IMR-90 (cell line): ENCODE results near the gene RFTN1. TPM values are rescaled to one million over a fixed set of nuclear protein-coding genes. Genes with fewer than 3 reads are reported as not detected.
A peak's percentile ranks its signal among the peaks of the same experiment; 100 is the strongest.

ENCODE experiments used
- ATAC-seq: fragments of 200-7000 bp; cut with Tn5 transposase; 2 replicates; pipeline ENCODE4 v1.9.1; 2020; ENCODE audit warnings: low read depth, mild to moderate bottlenecking, moderate library complexity
- BruUV-seq: library from RNA; stranded (reverse); fragments of 400-500 nt; replicated peaks from 2 replicates; lab custom pipeline; 2021; lab: Mats Ljungman, UMichigan
- CTCF ChIA-PET: fragments of 300-600 bp; formaldehyde crosslinking; extraction: SDS; loops from one replicate; lab custom pipeline; 2021; ENCODE audit warnings: antibody characterized with exemption; lab: Yijun Ruan, JAX
- POLR2A ChIA-PET: fragments of 300-600 bp; sonication (Branson Sonifier 250); formaldehyde crosslinking; loops from one replicate; lab custom pipeline; 2022; ENCODE audit warnings: antibody characterized with exemption; ENCODE audit not compliant: unreplicated experiment; lab: Charles Lee
- DNase-seq: peaks from one replicate; pipeline ENCODE4 v3.0.0; 2013
- H2AFZ ChIP-seq: replicated peaks from 2 replicates; pipeline ENCODE3; 2013; ENCODE audit warnings: low read length, mild to moderate bottlenecking; ENCODE audit not compliant: poor library complexity
- H2AK5ac ChIP-seq: 2 replicates; pipeline ENCODE4 v1.6.1; 2013; ENCODE audit warnings: low read depth, low read length, inconsistent platforms
- H2AK9ac ChIP-seq: replicated peaks from 2 replicates; pipeline ENCODE3; 2013; ENCODE audit warnings: mild to moderate bottlenecking, low read depth, low read length, moderate library complexity; ENCODE audit not compliant: poor library complexity
- H2BK120ac ChIP-seq: 2 replicates; pipeline ENCODE4 v1.6.1; 2013; ENCODE audit warnings: low read depth, low read length, inconsistent platforms
- H2BK15ac ChIP-seq: 3 replicates; pipeline ENCODE4 v1.6.1; 2013; ENCODE audit warnings: low read depth, low read length, inconsistent platforms
- H2BK20ac ChIP-seq: 2 replicates; pipeline ENCODE4 v1.6.1; 2013; ENCODE audit warnings: low read depth, mild to moderate bottlenecking, inconsistent platforms, low read length, moderate library complexity
- H2BK5ac ChIP-seq: 2 replicates; pipeline ENCODE4 v1.6.1; 2013; ENCODE audit warnings: mild to moderate bottlenecking, low read depth, low read length, inconsistent platforms; ENCODE audit not compliant: poor library complexity, severe bottlenecking
- H3K14ac ChIP-seq: replicated peaks from 2 replicates; pipeline ENCODE4 v1.6.1; 2013; ENCODE audit warnings: low read depth, low read length, inconsistent platforms
- H3K18ac ChIP-seq: 2 replicates; pipeline ENCODE4 v1.6.1; 2013; ENCODE audit warnings: low read depth, low read length, control low read depth
- H3K23ac ChIP-seq: 2 replicates; pipeline ENCODE4 v1.6.1; 2013; ENCODE audit warnings: low read depth, low read length, inconsistent platforms
- H3K27ac ChIP-seq: 2 replicates; pipeline ENCODE4 v1.5.1; 2013; ENCODE audit warnings: mild to moderate bottlenecking, control low read depth, low read length; ENCODE audit not compliant: insufficient read depth
- H3K27me3 ChIP-seq: 2 replicates; pipeline ENCODE4 v1.6.1; 2013; ENCODE audit warnings: low read length; ENCODE audit not compliant: control insufficient read depth, insufficient read depth
- H3K36me3 ChIP-seq: 2 replicates; pipeline ENCODE4 v1.6.1; 2013; ENCODE audit warnings: low read length, mixed read lengths; ENCODE audit not compliant: control insufficient read depth, insufficient read depth
- H3K4ac ChIP-seq: 2 replicates; pipeline ENCODE4 v1.6.1; 2013; ENCODE audit warnings: low read depth, low read length, inconsistent platforms
- H3K4me1 ChIP-seq: 2 replicates; pipeline ENCODE4 v1.6.1; 2013; ENCODE audit warnings: low read length, mixed read lengths; ENCODE audit not compliant: control insufficient read depth, insufficient read depth
- H3K4me2 ChIP-seq: 2 replicates; pipeline ENCODE4 v1.6.1; 2013; ENCODE audit warnings: low read depth, mild to moderate bottlenecking, control low read depth, low read length, moderate library complexity
- H3K4me3 ChIP-seq: 2 replicates; pipeline ENCODE4 v1.5.1; 2013; ENCODE audit warnings: low read depth, mild to moderate bottlenecking, control low read depth, low read length, moderate library complexity; ENCODE audit not compliant: insufficient read depth
- H3K56ac ChIP-seq: 2 replicates; pipeline ENCODE4 v1.6.1; 2013; ENCODE audit warnings: low read length, inconsistent platforms; ENCODE audit not compliant: insufficient read depth; ENCODE audit errors: extremely low read depth
- H3K79me1 ChIP-seq, 2 experiments: 2 replicates each; pipeline ENCODE4 v1.6.1; 2013; ENCODE audit warnings: low read length in 2 of 2, inconsistent platforms in 1 of 2, low read depth in 1 of 2
- H3K9ac ChIP-seq: 2 replicates; pipeline ENCODE4 v1.6.1; 2013; ENCODE audit warnings: low read depth, low read length, control low read depth
- H3K9me1 ChIP-seq: 2 replicates; pipeline ENCODE4 v1.6.1; 2013; ENCODE audit warnings: low read length, inconsistent platforms; ENCODE audit not compliant: insufficient read depth
- H3K9me3 ChIP-seq: 2 replicates; pipeline ENCODE4 v1.6.1; 2013; ENCODE audit warnings: low read length; ENCODE audit not compliant: control insufficient read depth, insufficient read depth
- H4K20me1 ChIP-seq: 2 replicates; pipeline ENCODE4 v1.6.1; 2013; ENCODE audit warnings: low read length, inconsistent platforms; ENCODE audit not compliant: insufficient read depth
- H4K5ac ChIP-seq: 2 replicates; pipeline ENCODE4 v1.6.1; 2013; ENCODE audit warnings: mild to moderate bottlenecking, low read depth, low read length, control low read depth
- H4K8ac ChIP-seq, 2 experiments: 2 replicates each; pipeline ENCODE4 v1.6.1; 2013; ENCODE audit warnings: low read depth in 2 of 2, low read length in 2 of 2, control low read depth in 1 of 2, inconsistent platforms in 1 of 2
- H4K91ac ChIP-seq: 2 replicates; pipeline ENCODE4 v1.6.1; 2013; ENCODE audit warnings: low read depth, low read length, inconsistent platforms; ENCODE audit not compliant: insufficient read depth
- CEBPB ChIP-seq: IDR thresholded peaks from 2 replicates; pipeline ENCODE4 v1.6.1; 2012; ENCODE audit warnings: low read depth, low read length, improper control_type of control experiment
- FOS ChIP-seq: fragments of 150-350 bp; IDR thresholded peaks from 2 replicates; pipeline ENCODE4 v1.6.1; 2016; ENCODE audit warnings: low read depth, low read length
- RCOR1 ChIP-seq: IDR thresholded peaks from 2 replicates; pipeline ENCODE4 v1.6.1; 2012; ENCODE audit warnings: mild to moderate bottlenecking, low read length, improper control_type of control experiment; ENCODE audit not compliant: insufficient replicate concordance
- WGBS, 2 experiments: methylation state at CpG; one replicate each; pipeline versions ENCODE4 v1.1.5 to v1.1.7; 2013; ENCODE audit warnings: missing lambda C conversion rate in 2 of 2; ENCODE audit not compliant: insufficient read length in 1 of 2; ENCODE audit errors: extremely low coverage in 2 of 2; 5-methylcytosine and 5-hydroxymethylcytosine counted together
- dilution Hi-C: fragments of 300-500 bp; cut with HindIII; formaldehyde crosslinking; loops from one replicate; pipeline ENCODE4 v1.14.3; 2018; ENCODE audit warnings: low sequenced_read_pairs; ENCODE audit not compliant: unreplicated experiment
- in situ Hi-C: fragments of 300-500 bp; cut with MboI; formaldehyde crosslinking; loops from 3 replicates; pipeline ENCODE4 v1.14.3; 2019; ENCODE audit warnings: low sequenced_read_pairs, inconsistent platforms, mixed read lengths
- intact Hi-C: fragments of 100-400 bp; cut with micrococcal nuclease; formaldehyde crosslinking; loops from 2 replicates; pipeline ENCODE4 v1.10.0; 2022
- polyA plus RNA-seq, 3 experiments: library from polyadenylated mRNA; depleted of rRNA; stranded (reverse); fragments of >200 nt; gene quantifications; 2 replicates each; pipeline ENCODE4 v1.2.3, GENCODE V29; 2012; ENCODE audit warnings: low replicate concordance in 1 of 3
- total RNA-seq: library from RNA; depleted of rRNA; stranded (reverse); fragments of >200 nt; gene quantifications from 2 replicates; pipeline ENCODE4 v1.2.3, GENCODE V29; 2012

The RFTN1 gene
- total and polyA plus RNA-seq, 2 of the 4 experiments (the other 2 are of a cell fraction): 45.0 to 52.0 TPM

- BruUV-seq: no TSS peak
- peak overlapping the region; percentile 79 for H3K4ac ChIP-seq
- ATAC-seq (no peak), DNase-seq (peak; percentile 49)
- peak overlapping the region; percentile 74; the same call in 1 of the 2 replicates for H3K27ac ChIP-seq
- dilution Hi-C loops (no loop called here), intact Hi-C loops (loop anchor here (5.0 kb wide), 1 partner anchor 35 kb away; the partner anchor contains the start of gene RFTN1), in situ Hi-C loops (no loop called here)
- TF ChIP-seq CEBPB: no peak
- TF ChIP-seq FOS: no peak
- TF ChIP-seq RCOR1: no peak
- CTCF ChIA-PET: no interaction called here
- no peak overlapping the region for H3K56ac ChIP-seq
- peak overlapping the region; percentile 85 for H3K18ac ChIP-seq
- H3K9ac ChIP-seq: no peak overlapping the region
- peak overlapping the region; percentile 55; the same call in 1 of the 2 replicates for H3K23ac ChIP-seq
- H2AK9ac ChIP-seq: no peak overlapping the region
- no peaks in the 10 kb centered on the region for H3K27me3 ChIP-seq
- H3K4me3 ChIP-seq: no peak overlapping the region
- WGBS, 2 experiments: no CpG with 5 or more reads among the region's 3 CpGs
- H4K5ac ChIP-seq: peak overlapping the region; percentile 77; the same call in 1 of the 2 replicates
- H4K8ac ChIP-seq: peak overlapping the region; percentile 5 to 77; a peak in 3 of 4 replicates
- peak overlapping the region; percentile 81 for H2BK120ac ChIP-seq
- peaks cover 11% of the 10 kb centered on the region for H3K36me3 ChIP-seq
- H2BK15ac ChIP-seq: peak overlapping the region; percentile 83
- POLR2A ChIA-PET: no interaction called here
- H3K79me1 ChIP-seq: peaks cover 43 to 87% of the 10 kb centered on the region in 2 experiments
- H3K9me3 ChIP-seq: no peaks in the 10 kb centered on the region
- peaks cover 46% of the 10 kb centered on the region for H3K9me1 ChIP-seq
- peak overlapping the region; percentile 79 for H2BK20ac ChIP-seq
- H3K4me2 ChIP-seq: peak overlapping the region; percentile 24; the same call in 1 of the 2 replicates
- no peak overlapping the region; the same call in none of the 2 replicates for H3K14ac ChIP-seq
- H2BK5ac ChIP-seq: peak overlapping the region; percentile 83
- H3K4me1 ChIP-seq: peaks cover 40% of the 10 kb centered on the region
- H4K91ac ChIP-seq: peak overlapping the region; percentile 67
- peak overlapping the region; percentile 71 for H2AK5ac ChIP-seq
- H4K20me1 ChIP-seq: peaks cover 9% of the 10 kb centered on the region
- H2AFZ ChIP-seq: no peak overlapping the region
Measured at GRCh38 chr3:16477521-16477920, 36.0 kb downstream of the RFTN1 start.
